Body of pancreas (tissue), 4 donors: Measurements from ENCODE around the gene ABCB9.

ENCODE experiments used
- POLR2A ChIP-seq, 3 donors: fragments of 450-650 bp; IDR thresholded peaks; one replicate each; pipeline ENCODE4 v1.6.1; 2016; ENCODE audit warnings: antibody characterized with exemption in 3 of 3, mild to moderate bottlenecking in 2 of 3
- TF ChIP-seq, protein P1 (sequence below), 7 experiments: fragments of 450-650 bp in 4 of 7; fragments of 200-600 bp in 3 of 7; sonication (generic) in 3 of 7; IDR thresholded peaks; one replicate each; pipeline ENCODE4 v1.5.1; 2016 to 2019; ENCODE audit warnings: antibody characterized with exemption in 7 of 7

DNA sequence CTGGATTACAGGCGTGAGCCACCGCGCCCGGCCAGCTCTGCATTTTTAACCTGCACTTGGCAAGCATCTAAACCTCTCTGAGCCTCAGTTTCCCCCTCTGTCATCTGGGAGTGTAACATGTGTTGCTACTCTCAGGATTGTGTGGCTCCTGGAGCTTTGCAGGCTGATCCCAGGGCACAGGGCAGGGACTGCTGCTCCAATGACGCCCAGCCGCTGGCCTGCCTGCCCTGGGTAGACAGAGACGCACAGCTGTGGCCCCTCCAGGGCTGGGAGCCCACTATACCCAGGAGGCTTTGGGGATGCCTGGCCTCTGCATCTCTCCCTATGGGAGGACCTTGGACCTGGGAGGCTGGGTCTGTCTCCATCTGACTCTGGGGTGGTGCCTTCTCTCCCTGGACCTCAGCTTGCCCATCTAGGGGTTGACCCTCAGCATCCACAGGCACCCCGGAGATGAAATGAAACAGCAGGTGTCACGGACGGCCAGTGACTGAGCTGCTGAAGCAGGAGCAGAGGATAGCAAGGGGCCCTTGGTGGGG is 27.9 kb upstream of the ABCB9 start:
- TF ChIP-seq POLR2A (IDR thresholded peaks at IDR 0.05), result no peak
- TF ChIP-seq, protein P1, sequence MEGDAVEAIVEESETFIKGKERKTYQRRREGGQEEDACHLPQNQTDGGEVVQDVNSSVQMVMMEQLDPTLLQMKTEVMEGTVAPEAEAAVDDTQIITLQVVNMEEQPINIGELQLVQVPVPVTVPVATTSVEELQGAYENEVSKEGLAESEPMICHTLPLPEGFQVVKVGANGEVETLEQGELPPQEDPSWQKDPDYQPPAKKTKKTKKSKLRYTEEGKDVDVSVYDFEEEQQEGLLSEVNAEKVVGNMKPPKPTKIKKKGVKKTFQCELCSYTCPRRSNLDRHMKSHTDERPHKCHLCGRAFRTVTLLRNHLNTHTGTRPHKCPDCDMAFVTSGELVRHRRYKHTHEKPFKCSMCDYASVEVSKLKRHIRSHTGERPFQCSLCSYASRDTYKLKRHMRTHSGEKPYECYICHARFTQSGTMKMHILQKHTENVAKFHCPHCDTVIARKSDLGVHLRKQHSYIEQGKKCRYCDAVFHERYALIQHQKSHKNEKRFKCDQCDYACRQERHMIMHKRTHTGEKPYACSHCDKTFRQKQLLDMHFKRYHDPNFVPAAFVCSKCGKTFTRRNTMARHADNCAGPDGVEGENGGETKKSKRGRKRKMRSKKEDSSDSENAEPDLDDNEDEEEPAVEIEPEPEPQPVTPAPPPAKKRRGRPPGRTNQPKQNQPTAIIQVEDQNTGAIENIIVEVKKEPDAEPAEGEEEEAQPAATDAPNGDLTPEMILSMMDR (IDR thresholded peaks at IDR 0.05), result no peak
